Gastrocnemius medialis (tissue), 4 donors: ENCODE results near the gene KCNJ15.

Experiments used
- POLR2A ChIP-seq, 2 donors: fragments of 450-650 bp; IDR thresholded peaks; one replicate each; pipeline ENCODE4 v1.6.1; 2017; ENCODE audit warnings: antibody characterized with exemption in 2 of 2, mild to moderate bottlenecking in 2 of 2, moderate library complexity in 2 of 2
- TF ChIP-seq, protein P1 (sequence below), 5 experiments: fragments of 450-650 bp in 3 of 5; fragments of 200-600 bp in 2 of 5; sonication (generic) in 2 of 5; IDR thresholded peaks in 4 of 5; conservative IDR thresholded peaks in 1 of 5; 1 replicate in 4 of 5; 2 replicates in 1 of 5; pipeline ENCODE4 v1.5.1; 2016 to 2019; ENCODE audit warnings: antibody characterized with exemption in 5 of 5, mild to moderate bottlenecking in 3 of 5, moderate library complexity in 3 of 5

DNA sequence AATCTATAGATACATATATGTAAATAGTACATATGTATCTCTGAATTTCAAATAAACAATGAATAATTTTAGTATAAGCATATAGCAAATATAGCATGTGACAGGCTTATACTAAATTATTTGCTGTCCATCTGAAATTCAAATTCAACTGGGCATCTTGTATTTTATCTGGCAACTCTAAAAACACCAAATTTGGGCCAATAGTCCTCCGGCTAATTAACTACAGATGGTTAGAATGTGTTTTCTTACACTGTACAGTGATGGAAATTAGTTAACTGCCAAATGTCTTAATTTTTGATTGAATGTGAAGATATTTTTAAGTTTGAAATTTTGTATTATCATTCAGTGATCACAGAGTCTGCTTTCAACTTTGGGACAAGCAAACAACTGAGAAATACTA is 30.7 kb downstream of the KCNJ15 start:
- no peak for TF ChIP-seq POLR2A (IDR thresholded peaks at IDR 0.05)
- TF ChIP-seq, protein P1, sequence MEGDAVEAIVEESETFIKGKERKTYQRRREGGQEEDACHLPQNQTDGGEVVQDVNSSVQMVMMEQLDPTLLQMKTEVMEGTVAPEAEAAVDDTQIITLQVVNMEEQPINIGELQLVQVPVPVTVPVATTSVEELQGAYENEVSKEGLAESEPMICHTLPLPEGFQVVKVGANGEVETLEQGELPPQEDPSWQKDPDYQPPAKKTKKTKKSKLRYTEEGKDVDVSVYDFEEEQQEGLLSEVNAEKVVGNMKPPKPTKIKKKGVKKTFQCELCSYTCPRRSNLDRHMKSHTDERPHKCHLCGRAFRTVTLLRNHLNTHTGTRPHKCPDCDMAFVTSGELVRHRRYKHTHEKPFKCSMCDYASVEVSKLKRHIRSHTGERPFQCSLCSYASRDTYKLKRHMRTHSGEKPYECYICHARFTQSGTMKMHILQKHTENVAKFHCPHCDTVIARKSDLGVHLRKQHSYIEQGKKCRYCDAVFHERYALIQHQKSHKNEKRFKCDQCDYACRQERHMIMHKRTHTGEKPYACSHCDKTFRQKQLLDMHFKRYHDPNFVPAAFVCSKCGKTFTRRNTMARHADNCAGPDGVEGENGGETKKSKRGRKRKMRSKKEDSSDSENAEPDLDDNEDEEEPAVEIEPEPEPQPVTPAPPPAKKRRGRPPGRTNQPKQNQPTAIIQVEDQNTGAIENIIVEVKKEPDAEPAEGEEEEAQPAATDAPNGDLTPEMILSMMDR (IDR thresholded peaks at IDR 0.05 in 4 of 5, conservative IDR thresholded peaks at IDR 0.05 in 1 of 5) = no peak
